HEK293T (cell line): ENCODE results near the gene MAST3.

Experiments
- CTCF ChIA-PET: fragments of 350-600 bp; formaldehyde crosslinking; extraction: SDS; loops from one replicate; lab custom pipeline; 2021; ENCODE audit warnings: antibody characterized with exemption, inconsistent platforms; lab: Yijun Ruan, JAX
- POLR2A ChIA-PET: fragments of 350-600 bp; formaldehyde crosslinking; extraction: SDS; loops from one replicate; lab custom pipeline; 2020; ENCODE audit warnings: antibody characterized with exemption, inconsistent platforms; lab: Yijun Ruan, JAX
- DNase-seq: peaks from one replicate; pipeline ENCODE4 v3.0.0; 2012; ENCODE audit warnings: mixed read lengths; ENCODE audit errors: extremely low spot score
- ARNT ChIP-seq: fragments of 450-650 bp; IDR thresholded peaks from 2 replicates; pipeline ENCODE4 v1.6.1; 2017; ENCODE audit warnings: mild to moderate bottlenecking
- BHLHE40 ChIP-seq: fragments of 450-650 bp; IDR thresholded peaks from 2 replicates; pipeline ENCODE4 v1.6.1; 2016; ENCODE audit warnings: mild to moderate bottlenecking, moderate library complexity, borderline replicate concordance
- CTBP1 ChIP-seq: fragments of 450-650 bp; IDR thresholded peaks from 2 replicates; pipeline ENCODE4 v1.6.1; 2016; ENCODE audit warnings: borderline replicate concordance
- ELF4 ChIP-seq: fragments of 450-650 bp; IDR thresholded peaks from 2 replicates; pipeline ENCODE4 v1.6.1; 2017; ENCODE audit warnings: antibody characterized with exemption
- FOXA1 ChIP-seq: fragments of 450-650 bp; IDR thresholded peaks from 2 replicates; pipeline ENCODE4 v1.6.1; 2016; ENCODE audit warnings: mild to moderate bottlenecking
- FOXK2 ChIP-seq: fragments of 450-650 bp; IDR thresholded peaks from 2 replicates; pipeline ENCODE4 v1.6.1; 2016; ENCODE audit warnings: mild to moderate bottlenecking
- FOXM1 ChIP-seq: fragments of 450-650 bp; IDR thresholded peaks from 2 replicates; pipeline ENCODE4 v1.6.1; 2017; ENCODE audit warnings: mild to moderate bottlenecking, borderline replicate concordance
- HDGF ChIP-seq: fragments of 450-650 bp; IDR thresholded peaks from 2 replicates; pipeline ENCODE4 v1.6.1; 2017; ENCODE audit warnings: antibody characterized with exemption, borderline replicate concordance
- L3MBTL2 ChIP-seq: fragments of 450-650 bp; conservative IDR thresholded peaks from 2 replicates; pipeline ENCODE4 v1.6.1; 2016; ENCODE audit warnings: mild to moderate bottlenecking
- LEF1 ChIP-seq: fragments of 450-650 bp; IDR thresholded peaks from 2 replicates; pipeline ENCODE4 v1.6.1; 2017; ENCODE audit warnings: mild to moderate bottlenecking, borderline replicate concordance
- NFRKB ChIP-seq: fragments of 450-650 bp; IDR thresholded peaks from 2 replicates; pipeline ENCODE4 v1.6.1; 2016; ENCODE audit warnings: mild to moderate bottlenecking, moderate library complexity
- SP1 ChIP-seq: fragments of 450-650 bp; IDR thresholded peaks from 2 replicates; pipeline ENCODE4 v1.6.1; 2017
- SUZ12 ChIP-seq: fragments of 450-650 bp; IDR thresholded peaks from 2 replicates; pipeline ENCODE4 v1.6.1; 2016; ENCODE audit warnings: mild to moderate bottlenecking
- TARDBP ChIP-seq: fragments of 450-650 bp; IDR thresholded peaks from 2 replicates; pipeline ENCODE4 v1.6.1; 2016
- ZNF384 ChIP-seq: fragments of 450-650 bp; IDR thresholded peaks from 2 replicates; pipeline ENCODE4 v1.6.1; 2016
- TF ChIP-seq, protein P1 (sequence below): fragments of 450-650 bp; IDR thresholded peaks from 2 replicates; pipeline ENCODE4 v1.6.1; 2016

The MAST3 gene

DNA sequence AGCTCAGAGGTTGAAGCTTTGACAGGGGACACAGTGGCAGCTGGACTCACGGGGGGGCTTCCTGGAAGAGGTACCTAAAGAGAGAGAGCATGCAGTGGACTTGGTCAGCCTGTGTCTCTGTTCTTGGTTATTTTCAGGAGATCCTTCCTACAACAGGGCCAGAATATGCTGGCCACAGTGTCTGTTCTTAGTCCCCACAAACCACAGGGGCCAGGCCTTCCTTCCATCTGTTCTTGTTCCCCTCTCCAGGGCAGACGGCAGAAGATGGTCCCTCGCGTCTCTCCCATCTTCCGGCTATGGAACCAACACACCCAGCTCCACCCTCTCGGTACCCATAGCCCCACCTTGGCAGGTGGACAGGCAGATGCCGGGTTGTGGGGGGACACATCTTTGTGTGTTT, 24.8 kb downstream of the MAST3 start:
- no peak for TF ChIP-seq LEF1
- TF ChIP-seq SUZ12 = no peak
- no peak for TF ChIP-seq HDGF
- no peak for TF ChIP-seq FOXM1
- TF ChIP-seq, protein P1, sequence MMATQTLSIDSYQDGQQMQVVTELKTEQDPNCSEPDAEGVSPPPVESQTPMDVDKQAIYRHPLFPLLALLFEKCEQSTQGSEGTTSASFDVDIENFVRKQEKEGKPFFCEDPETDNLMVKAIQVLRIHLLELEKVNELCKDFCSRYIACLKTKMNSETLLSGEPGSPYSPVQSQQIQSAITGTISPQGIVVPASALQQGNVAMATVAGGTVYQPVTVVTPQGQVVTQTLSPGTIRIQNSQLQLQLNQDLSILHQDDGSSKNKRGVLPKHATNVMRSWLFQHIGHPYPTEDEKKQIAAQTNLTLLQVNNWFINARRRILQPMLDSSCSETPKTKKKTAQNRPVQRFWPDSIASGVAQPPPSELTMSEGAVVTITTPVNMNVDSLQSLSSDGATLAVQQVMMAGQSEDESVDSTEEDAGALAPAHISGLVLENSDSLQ = no peak
- no peak for TF ChIP-seq ARNT
- no peak for TF ChIP-seq ZNF384
- TF ChIP-seq FOXK2 = no peak
- no peak for TF ChIP-seq ELF4
- no peak for TF ChIP-seq SP1
- TF ChIP-seq FOXA1 = no peak
- TF ChIP-seq BHLHE40 = no peak
- TF ChIP-seq CTBP1 = no peak
- ChIA-PET CTCF (no interaction called here), POLR2A (interaction anchor here (0.8 kb wide), 1 partner anchor 38 kb away, joined by 3 read pairs; no protein-coding TSS in a partner anchor)
- no peak for DNase-seq

GRCh38 chr19:18122860-18123795, 25.6 kb downstream of the MAST3 start:
- TF ChIP-seq LEF1 (no peak), ELF4 (no peak), SUZ12 (no peak), SP1 (no peak)
- CTCF ChIA-PET = no interaction called here
- DNase-seq = no peak
- POLR2A ChIA-PET = no interaction called here

DNA sequence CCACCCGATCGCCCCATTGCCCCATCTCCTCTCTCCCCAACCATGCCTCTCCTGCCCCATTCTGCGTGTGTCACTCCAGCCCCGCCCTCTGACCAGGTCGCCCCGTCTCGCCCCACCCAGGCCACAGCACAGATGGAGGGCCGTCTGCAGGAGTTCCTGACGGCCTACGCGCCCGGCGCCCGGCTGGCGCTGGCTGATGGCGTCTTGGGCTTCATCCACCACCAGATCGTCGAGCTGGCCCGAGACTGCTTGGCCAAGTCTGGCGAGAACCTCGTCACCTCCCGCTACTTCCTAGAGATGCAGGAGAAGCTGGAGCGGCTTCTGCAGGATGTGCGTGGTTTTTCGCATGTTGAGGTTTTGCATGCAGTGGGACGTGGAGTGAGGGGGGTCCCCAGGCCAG, 26.2 kb downstream of the MAST3 start:
- no peak for DNase-seq
- no peak for TF ChIP-seq SP1
- no peak for TF ChIP-seq BHLHE40
- no peak for TF ChIP-seq TARDBP
- no peak for TF ChIP-seq CTBP1
- TF ChIP-seq L3MBTL2 = no peak
- no peak for TF ChIP-seq ARNT
- TF ChIP-seq LEF1 = no peak
- no peak for TF ChIP-seq NFRKB
- no peak for TF ChIP-seq ELF4
- ChIA-PET POLR2A (no interaction called here), CTCF (interaction anchor here (0.6 kb wide), 1 partner anchor 53 kb away, joined by 3 read pairs; no protein-coding TSS in a partner anchor)

- ChIA-PET CTCF (interaction anchor here (1.3 kb wide), 1 partner anchor 13 kb away, joined by 7 read pairs; no protein-coding TSS in a partner anchor), POLR2A (no interaction called here)
- no peak for DNase-seq
- TF ChIP-seq FOXK2 (no peak), SP1 (no peak), ELF4 (no peak), HDGF (no peak), TARDBP (no peak), BHLHE40 (no peak), FOXM1 (no peak), L3MBTL2 (no peak), CTBP1 (no peak), NFRKB (no peak)
- TF ChIP-seq, protein P1 = no peak
Observed at GRCh38 chr19:18126097-18126496, 28.5 kb downstream of the MAST3 start.

DNA sequence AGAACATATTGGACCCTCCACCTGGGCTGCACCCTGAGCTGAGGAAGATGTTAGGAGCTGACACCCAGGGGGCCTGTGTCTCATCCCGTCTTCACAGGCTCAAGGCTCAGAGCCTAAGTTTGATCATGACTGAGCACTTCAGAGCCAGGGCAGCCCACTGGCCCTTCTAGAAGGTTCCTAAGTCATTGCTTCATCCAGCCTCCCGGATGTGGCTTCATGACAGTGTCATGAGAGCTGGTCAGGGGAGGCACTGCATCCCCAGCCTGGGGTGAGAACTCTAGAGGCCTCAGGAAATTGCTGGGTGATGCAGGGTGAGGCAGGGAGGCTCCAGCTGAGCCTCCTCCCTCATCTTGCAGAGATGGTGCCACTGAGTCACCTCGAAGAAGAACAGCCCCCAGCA, 30.5 kb downstream of the MAST3 start:
- TF ChIP-seq ELF4 = no peak
- TF ChIP-seq BHLHE40 = no peak
- no peak for TF ChIP-seq TARDBP
- TF ChIP-seq SP1 = no peak
- no peak for TF ChIP-seq NFRKB
- TF ChIP-seq FOXA1 = no peak
- TF ChIP-seq CTBP1 = no peak
- DNase-seq = no peak
- POLR2A ChIA-PET = interaction anchor here (1.0 to 1.7 kb wide), 2 partner anchors 23 to 269 kb away, joined by 3 to 7 read pairs; partner anchors contain the start of gene RPL18A
- CTCF ChIA-PET = interaction anchor here (0.7 kb wide), 1 partner anchor 17 kb away, joined by 3 read pairs; no protein-coding TSS in a partner anchor

DNA sequence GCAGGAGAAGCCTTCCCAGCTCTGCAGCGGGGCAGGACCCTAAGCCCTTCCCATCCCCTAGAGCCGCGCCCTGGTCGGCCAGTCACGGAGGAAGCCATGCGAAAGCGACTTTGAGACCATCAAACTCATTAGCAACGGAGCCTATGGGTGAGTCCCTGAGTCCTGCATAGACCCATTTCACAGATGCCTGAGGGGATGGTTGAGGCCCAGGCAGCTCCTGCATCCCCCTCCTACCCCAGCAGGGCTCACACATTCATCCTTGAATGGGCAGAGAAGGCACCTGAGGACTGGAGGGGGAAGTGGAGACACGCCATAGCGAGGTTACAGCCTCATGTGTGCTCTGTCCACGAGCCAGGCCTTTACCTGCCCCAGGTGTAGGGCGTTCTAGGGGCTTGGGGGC, 31.2 kb downstream of the MAST3 start:
- no peak for TF ChIP-seq SUZ12
- TF ChIP-seq ARNT = no peak
- TF ChIP-seq ELF4 = no peak
- no peak for TF ChIP-seq TARDBP
- TF ChIP-seq FOXK2 = no peak
- TF ChIP-seq FOXM1 = no peak
- no peak for TF ChIP-seq ZNF384
- TF ChIP-seq CTBP1 = no peak
- no peak for TF ChIP-seq L3MBTL2
- ChIA-PET POLR2A (interaction anchor here (1.0 to 1.7 kb wide), 2 partner anchors 23 to 269 kb away, joined by 3 to 7 read pairs; partner anchors contain the start of gene RPL18A), CTCF (interaction anchor here (0.7 to 0.9 kb wide), 2 partner anchors 18 kb away, joined by 3 to 5 read pairs; no protein-coding TSS in a partner anchor)
- DNase-seq = no peak
